ENCODE data around the gene GPR153. TPM values are rescaled to one million over a fixed set of nuclear protein-coding genes. Genes with fewer than 3 reads are reported as not detected.

Gene GPR153
- total RNA-seq, 2 experiments from 2014 or later: 0.67 to 0.73 TPM

DNA sequence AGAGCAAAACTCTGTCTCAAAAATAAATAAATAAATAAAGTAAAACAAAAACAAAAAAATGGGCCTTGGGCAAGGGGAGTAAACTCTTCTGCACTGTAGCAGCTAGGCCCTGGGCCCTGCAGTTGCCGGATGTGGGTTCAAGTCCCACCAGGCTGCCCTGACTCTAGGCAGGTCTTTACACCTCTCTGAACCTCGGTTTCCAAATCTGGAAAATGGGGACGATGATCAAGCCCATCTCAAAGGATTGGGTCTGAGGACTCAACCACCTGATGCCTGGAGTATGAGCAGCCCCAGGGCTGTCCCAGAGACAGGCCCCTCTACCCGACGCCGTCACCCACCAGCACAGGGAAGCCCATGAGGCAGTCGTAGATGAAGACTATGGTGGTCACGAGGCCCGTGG, 7.5 kb downstream of the GPR153 start:
- ChIA-PET POLR2A (no interaction called here), CTCF (no interaction called here)

DNA sequence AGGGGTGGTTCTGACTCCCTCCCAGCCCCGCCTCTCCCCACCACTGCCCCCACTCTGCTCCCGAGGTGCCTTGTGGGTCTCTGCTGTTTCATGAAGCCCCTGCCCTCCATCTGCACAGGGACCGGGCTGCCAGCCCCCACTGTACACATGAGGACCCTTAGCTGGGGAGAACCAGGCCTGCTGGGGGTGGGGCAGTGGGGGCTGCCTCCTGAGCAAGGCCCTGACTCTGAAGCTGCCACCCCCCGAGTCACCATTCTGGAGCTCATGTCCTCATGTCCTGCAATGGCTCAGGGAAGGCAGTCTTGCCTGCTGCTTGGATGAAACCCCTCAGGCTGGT, 8.6 kb downstream of the GPR153 start:
- ChIA-PET CTCF (interaction anchor here (1.0 kb wide), 1 partner anchor 234 kb away, joined by 3 read pairs; no protein-coding TSS in a partner anchor), POLR2A (no interaction called here)

DNA sequence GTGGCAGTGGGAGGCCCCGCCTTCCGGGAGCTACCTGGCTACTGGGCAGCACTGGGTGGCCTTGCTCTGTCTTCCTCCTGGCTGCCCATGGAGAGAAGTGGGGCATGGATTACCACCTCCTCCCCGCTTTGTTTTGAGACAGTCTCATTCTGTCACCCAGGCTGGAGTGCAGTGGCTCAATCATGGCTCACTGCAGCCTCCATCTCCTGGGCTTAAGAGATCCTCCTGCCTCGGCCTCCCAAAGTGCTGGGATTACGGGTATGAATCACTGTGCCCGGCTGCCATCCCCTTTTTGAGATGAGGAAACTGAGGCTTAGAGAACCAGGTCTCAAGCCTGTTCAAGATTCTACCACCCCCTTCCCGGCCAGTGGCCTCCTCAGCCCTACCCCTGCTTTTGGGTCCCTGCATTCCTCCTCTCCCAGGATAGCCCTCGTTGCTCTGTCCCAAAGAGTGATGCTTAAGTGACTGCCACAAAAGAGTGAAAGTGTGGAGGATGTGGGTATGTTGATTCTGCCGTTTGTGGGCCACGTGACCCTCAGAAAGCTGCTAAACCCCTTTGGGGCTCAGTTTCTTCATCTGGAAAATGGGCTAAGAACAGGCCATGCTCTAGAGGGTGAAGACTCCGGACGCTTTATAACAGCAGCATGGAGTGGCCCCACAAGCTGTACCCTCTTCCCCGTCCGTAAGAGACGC, 9.1 kb downstream of the GPR153 start:
- ChIA-PET POLR2A (no interaction called here), CTCF (interaction anchor here (1.0 to 1.3 kb wide), 2 partner anchors 45 to 234 kb away, joined by 3 to 4 read pairs; partner anchors contain the start of gene RNF207)

DNA sequence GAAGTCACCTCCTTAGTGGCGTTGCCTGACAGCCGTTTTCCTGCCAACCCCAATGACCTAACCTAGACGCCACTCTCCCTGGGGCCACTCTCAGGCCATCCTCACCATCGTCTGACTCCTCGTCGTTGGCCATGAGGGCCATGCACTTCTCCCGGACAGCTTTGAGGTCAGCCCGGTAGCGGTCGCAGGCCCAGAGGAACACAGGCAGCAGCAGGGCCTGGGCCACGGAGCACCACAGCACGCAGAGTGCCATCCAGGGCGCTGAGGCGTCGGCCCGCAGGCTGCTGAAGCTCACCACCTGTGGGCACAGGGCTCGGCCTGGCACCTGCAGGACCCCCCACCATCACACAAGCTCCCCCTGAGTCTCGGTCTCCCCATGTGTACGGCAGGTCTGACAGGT, 9.7 kb downstream of the GPR153 start:
- CTCF ChIA-PET: interaction anchor here (1.3 kb wide), 1 partner anchor 45 kb away, joined by 4 read pairs; the partner anchor contains the start of gene RNF207
- POLR2A ChIA-PET: no interaction called here

DNA sequence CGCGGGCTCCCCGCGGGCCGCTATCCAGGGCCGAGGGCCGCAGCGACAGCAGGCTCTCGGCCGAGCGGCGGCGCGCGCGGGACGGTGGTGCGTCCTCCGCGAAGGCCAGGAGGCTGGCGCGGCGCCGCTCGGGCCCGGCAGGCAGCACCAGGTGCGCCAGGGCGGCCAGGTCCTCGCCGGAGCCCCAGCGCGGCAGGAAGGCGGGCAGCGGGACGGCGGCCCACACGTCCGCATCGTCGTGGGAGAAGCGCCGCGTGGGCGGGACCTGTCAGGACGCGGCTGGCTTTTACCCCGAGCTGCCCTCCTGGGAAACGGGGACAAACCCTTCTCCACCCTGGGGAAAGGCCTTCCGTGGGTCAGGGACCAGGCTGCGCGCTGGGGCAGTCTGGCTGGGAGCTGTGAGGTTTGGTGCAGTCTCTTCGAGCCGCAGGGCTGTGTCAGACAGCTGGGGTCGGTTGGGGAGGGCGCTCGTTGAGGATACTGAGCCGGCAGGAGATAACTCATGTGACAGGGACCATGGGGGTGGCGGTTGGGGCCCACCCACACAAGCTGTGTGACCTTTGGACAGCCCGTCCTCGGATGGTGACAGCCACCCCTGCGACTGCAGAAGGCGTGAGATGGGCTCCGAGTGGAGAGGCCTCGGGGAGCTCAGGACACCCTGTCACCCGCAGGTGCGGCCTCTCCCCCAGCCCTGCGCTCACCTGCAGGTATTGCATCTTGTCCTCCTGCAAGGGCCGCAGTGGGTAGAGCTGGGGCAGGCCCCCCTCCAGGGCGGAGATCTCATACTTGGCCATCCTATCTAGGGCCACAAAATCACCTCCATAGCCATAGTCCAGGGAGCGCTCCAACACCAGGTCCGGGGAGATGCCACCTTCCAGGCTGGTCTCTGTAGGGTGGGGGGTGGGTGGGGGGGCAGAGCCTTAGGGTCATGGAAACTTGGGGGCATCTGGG, 10.9 kb downstream of the GPR153 start:
- ChIA-PET POLR2A (no interaction called here), CTCF (interaction anchor here (1.3 to 2.2 kb wide), 3 partner anchors 44 to 173 kb away, joined by 4 to 7 read pairs (median 6); partner anchors contain the start of gene RNF207)

DNA sequence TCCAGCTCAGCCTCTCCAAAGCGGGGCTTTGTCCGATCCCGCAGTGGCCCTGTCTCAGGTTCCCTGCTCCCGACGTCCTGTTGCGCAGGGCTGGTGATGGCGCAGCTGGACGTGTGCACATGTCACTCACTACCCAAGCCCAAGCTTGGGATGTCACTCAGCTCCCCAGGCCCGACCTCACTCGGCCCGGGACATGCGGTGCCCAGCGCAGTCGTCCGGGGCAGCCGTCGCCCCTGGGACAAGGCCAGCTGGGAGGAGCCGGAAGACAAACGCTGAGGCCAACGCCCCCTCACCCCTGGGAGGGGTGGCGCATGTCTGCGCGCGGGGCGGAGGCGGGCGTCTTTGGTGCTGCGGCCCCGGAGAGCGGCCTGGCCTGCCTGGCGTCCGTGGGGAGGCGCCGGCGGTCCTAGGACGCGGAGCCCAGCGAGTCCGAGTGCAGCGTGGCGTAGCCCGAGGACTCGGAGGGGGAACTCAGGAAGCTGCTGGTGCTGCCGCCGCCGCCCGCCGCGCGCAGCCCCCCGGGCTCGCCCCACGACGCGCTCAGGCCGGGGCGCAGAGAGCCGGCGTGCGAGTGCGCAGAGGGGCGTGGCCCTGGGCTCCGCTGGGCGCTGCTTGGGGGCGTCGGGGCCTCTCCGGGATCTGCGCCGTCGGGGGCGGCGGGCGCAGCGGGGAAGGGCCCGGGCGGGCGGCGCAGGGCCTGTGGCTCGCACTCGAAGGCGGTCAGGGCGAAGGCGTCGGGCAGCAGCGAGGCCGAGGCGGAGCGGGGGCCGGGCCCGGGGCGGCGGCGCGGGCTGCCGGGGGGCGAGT, 11.8 kb downstream of the GPR153 start:
- CTCF ChIA-PET: interaction anchor here (0.6 to 2.2 kb wide), 4 partner anchors 47 to 174 kb away, joined by 3 to 7 read pairs (median 4); no protein-coding TSS in a partner anchor
- POLR2A ChIA-PET: no interaction called here

DNA sequence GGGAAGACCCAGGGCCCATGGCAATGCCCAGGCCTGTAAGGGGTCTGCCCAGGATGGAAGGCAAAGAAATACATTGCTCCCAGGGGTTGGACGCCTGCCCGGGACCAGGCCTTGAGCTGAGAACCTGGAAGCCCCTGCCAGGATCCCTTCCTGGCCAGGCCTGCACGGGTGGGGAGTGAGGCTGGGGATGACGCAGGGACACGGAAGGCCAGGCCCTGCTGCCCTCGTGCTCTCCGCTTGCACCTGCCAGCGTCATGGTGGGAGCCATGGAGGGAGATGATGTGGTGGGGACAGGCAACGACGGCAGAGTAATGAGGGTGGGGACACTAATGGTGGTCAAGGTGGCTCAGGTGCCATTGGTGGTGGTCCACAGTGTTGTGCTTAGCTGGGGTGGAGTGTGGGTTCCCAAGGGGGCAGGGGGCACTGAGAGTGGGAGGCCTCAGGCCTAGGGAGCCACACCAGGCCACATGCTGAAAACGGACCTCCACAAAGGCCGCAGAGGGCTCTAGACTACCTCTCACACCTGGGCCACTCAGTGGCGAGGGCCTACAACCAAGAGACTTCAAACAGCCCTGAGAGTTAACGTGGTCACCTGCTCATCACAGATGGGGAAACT, 12.6 kb downstream of the GPR153 start:
- ChIA-PET CTCF (interaction anchor here (1.3 to 4.5 kb wide), 10 partner anchors 11 to 218 kb away, joined by 3 to 28 read pairs (median 9); partner anchors contain the start of genes ACOT7 and TNFRSF25), POLR2A (no interaction called here)

DNA sequence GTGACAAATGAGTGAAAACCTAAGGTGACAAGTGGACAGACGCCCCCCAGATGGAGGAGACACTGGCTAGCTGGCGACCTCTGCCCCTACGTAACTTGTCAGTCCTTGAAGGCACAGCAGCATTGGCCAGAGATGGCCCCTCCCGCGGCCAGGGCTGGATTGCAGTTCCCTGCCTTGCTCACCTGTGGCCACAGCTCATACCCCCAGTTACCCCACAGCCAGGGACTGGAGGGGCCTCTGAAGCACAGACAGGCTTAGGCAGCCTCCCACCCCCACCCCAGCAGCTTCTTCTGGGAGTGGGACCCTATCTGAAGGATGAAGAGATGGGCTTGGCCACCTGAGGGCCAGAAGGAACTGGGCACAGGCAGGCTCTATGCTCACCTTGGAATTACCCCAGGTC, 13.2 kb downstream of the GPR153 start:
- CTCF ChIA-PET: interaction anchor here (0.9 to 4.5 kb wide), 29 partner anchors 8 to 251 kb away, joined by 3 to 28 read pairs (median 6); partner anchors contain the start of genes ACOT7 and TNFRSF25

DNA sequence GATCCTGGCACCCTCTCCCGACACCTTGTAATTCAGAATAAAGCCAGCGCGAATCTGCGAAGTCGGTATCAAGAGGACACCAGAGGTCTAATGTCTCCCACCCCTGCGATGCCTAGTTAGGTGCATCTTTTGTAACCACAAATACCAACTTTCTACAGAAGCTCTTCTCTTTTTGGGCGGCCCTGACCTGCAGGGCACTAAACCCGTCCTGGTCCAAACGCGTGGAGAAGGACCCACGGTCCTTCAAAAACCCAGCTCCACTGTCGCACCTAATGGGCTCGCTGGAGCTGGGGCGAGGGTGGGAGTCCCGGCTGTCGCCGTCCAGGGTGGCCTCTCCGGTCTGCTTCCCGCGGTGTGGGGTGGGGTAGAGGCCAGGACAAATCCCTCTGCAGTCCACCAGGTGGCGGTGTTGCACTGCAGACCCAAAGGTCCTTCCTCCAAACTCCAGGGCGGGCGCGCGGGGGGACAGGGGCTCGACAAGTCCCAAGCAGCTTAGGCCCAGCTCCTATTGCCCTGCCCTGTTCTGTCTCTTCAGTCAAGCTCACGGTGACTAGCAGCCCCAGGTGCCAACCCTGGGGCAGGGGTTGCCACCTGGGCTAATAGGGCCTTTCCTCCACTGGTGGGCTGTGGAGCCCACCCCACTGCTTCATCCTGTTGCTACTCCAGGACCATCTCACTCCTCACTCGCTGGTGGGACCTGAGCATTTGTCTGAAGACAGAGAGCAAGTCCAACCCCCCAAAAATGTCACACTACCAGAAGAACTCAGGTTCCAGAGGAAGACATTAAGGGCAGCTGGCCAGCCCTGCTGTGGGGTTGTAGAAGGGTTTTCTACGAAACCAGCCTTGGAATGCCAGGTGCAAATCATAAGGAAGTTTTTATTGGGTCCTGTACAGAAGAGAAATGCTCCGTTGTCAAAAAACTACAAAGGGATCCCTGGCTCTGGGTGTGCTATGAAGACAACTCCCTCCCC, 14.1 kb downstream of the GPR153 start:
- POLR2A ChIA-PET: interaction anchor here (0.5 kb wide), 1 partner anchor 157 kb away, joined by 3 read pairs; no protein-coding TSS in a partner anchor

More for the DNA sequence above, 13.2 kb downstream of the GPR153 start:
- POLR2A ChIA-PET: no interaction called here

DNA sequence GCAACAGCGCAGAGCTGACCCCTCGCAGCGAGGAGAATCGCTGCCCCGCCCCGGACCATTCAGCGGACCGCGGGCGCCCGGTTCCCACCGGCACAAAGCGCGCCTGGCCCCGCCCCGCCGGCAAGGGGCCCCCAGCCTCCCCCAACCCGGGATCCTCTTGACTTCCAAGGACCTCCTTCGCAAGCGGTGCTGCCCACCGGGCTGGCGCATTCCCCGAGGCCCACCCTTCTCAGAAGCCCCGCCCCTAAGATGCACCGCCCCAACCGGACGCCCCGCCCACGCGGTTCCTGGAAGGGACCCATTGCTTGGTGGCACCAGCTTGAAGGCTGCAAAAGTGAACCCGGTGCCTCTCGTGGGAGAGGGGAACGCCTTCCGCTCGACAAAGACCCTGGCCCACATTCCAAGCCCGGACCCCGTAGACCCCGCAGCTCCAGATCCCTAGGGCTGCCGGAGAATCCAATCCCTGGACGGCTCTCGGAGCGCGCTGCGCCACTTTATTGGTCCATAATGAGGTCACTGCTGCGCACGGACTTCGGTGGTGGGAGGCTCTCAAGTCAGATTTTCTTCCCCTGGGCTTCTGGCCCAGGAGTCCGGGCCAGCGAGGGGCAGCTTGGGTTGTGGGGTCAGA, 14.9 kb downstream of the GPR153 start:
- ChIA-PET POLR2A (interaction anchor here (0.5 kb wide), 1 partner anchor 158 kb away, joined by 3 read pairs; no protein-coding TSS in a partner anchor), CTCF (interaction anchor here (0.9 to 4.5 kb wide), 40 partner anchors 8 to 307 kb away, joined by 3 to 28 read pairs (median 6); partner anchors contain the start of genes ACOT7, HES2, ICMT and RPL22)

More for the DNA sequence above, 14.1 kb downstream of the GPR153 start:
- CTCF ChIA-PET: interaction anchor here (0.9 to 4.5 kb wide), 50 partner anchors 9 to 306 kb away, joined by 3 to 28 read pairs (median 5); partner anchors contain the start of genes ACOT7, HES2, ICMT and RPL22

DNA sequence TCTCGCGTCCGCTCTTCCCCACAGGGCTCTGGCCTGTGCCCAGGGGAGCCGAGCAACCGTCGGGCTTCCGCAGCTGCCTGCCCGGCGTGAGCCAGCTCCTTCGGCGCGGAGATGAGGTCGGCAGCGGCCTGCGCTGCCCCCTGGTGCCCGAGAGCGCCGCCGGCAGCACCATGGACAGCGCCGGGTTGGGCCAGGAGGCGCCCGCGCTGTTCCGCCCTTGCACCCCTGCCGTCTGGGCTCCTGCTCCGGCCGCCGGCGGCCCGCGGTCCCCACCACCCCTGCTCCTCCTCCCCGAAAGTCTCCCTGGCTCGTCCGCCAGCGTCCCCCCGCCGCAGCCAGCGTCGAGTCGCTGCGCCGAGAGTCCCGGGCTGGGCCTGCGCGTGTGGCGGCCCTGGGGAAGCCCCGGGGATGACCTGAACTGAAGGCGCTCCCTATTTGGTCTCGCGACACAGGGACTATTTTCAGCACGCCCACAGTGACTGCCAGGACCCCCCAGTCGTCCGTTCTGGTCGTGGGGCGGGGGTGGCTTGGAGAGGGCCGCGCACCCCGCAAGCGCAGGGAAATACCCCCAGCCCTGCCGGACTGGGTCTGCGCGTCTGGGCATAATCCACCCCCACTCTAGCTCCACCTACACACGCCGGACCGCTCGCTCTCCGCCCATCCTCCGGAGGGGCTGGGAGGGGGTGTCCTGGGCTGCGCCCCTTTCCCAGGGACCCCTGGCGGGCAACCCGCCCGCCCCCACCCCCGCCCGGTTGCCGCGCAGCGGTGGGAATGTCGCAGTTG, 15.6 kb downstream of the GPR153 start:
- ChIA-PET CTCF (interaction anchor here (0.6 to 4.5 kb wide), 28 partner anchors 10 to 308 kb away, joined by 3 to 26 read pairs (median 5); partner anchors contain the start of genes ACOT7, HES2, ICMT and RNF207), POLR2A (no interaction called here)

DNA sequence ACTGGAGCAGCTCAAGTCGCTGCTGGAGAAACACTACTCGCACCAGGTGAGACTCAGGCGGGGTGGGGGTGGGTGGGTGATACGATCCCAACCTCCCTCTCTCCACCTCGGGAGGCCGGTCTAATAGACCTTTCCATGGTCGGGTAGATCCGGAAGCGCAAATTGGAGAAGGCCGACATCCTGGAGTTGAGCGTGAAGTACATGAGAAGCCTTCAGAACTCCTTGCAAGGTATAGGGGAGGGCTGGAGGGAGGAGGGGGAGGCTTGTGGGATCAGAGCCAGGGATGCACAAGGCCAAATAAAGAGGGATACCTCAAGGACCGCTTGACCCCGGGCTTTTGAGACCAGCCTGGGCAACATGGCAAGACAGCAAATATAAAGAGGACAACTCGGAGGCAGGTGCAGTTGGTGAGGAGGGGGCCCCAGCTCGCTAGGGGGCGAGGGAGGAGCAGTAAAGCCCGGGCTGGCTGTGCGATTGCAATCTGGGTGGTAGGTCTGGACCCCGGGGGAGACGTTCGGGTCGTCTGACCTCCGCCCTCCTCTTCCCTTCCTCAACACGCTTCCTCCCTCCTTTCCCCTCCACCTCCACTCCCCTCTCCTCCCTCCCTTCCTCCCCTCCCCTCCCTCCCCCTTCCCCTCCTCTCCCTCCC, 16.4 kb downstream of the GPR153 start:
- CTCF ChIA-PET: interaction anchor here (0.6 to 4.5 kb wide), 15 partner anchors 9 to 236 kb away, joined by 3 to 26 read pairs (median 4); partner anchors contain the start of genes ICMT, RNF207 and RPL22
- POLR2A ChIA-PET: no interaction called here

DNA sequence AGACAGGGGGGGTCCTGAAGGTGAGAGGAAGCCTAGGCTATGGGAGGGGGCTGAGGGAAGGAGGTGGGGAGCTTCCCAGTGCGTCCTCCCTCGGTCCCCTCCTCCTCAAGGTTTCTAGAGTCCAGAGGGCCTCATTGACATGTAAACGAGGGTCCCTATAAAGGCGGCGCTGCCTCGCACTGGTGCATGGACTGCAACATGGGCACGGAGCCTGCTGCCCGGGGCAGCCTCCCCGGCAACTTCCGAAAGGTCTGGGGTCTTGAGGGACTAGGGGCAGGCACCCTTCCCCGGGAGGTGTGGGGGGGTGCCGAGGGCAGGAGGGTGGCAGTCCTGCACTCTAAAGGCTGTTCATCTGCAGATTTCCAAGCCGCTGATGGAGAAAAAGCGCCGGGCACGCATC, 16.9 kb downstream of the GPR153 start, which contains the start of gene HES3:
Gene HES3 (plus strand): TSS at position 187 of the 400 bp plus-strand sequence. CDS start 187 bp downstream, at position 374.
- ChIA-PET CTCF (interaction anchor here (0.6 to 4.5 kb wide), 4 partner anchors 9 to 235 kb away, joined by 3 to 19 read pairs (median 6); partner anchors contain the start of gene ICMT), POLR2A (no interaction called here)

DNA sequence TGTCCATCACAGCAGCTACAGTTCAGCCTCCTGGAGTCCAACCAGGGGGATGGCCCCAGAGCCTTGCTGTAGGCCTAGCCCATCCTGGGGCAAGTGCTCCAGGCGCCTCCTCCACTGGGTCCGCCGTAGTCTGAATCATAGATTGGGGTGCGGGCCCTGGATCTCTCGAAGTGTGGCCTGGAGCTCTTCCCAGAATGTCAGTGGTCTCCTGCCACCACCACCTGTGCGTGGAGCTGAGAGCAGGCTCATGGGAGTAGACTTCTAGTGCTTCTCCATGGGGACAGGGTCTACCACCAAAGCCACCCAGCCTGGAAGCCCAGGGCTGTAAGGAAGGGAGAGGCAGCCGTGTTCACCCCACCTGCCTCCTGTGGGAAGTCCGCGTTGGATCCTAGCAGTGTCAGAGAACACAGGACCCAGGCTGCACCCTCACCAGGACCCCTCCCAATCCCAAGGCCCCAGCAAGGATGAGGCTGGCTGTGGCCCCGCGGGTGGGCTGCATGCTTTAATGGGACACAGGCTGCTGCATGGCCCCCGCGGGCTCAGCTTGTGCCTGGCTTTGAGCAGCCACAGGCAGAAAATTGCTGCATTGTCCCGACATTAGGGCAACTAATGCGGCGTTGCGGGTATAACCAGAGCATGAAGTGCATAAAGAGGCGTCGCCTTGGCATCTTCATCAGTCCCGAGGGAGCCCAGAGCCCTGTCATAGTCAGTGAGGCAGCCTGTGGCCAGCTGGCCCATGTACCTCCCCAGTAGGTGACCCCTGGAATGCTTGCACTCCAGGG, 17.7 kb downstream of the GPR153 start:
- POLR2A ChIA-PET: no interaction called here
- CTCF ChIA-PET: interaction anchor here (0.6 to 1.6 kb wide), 3 partner anchors 18 to 208 kb away, joined by 3 to 5 read pairs (median 5); partner anchors contain the start of gene GPR153

Data from activated CD8-positive, alpha-beta memory T cell treated with anti-CD3 and anti-CD28 coated beads for 36 hours (primary cell).